ENCODE data around the gene PPP2R5E.

DNA sequence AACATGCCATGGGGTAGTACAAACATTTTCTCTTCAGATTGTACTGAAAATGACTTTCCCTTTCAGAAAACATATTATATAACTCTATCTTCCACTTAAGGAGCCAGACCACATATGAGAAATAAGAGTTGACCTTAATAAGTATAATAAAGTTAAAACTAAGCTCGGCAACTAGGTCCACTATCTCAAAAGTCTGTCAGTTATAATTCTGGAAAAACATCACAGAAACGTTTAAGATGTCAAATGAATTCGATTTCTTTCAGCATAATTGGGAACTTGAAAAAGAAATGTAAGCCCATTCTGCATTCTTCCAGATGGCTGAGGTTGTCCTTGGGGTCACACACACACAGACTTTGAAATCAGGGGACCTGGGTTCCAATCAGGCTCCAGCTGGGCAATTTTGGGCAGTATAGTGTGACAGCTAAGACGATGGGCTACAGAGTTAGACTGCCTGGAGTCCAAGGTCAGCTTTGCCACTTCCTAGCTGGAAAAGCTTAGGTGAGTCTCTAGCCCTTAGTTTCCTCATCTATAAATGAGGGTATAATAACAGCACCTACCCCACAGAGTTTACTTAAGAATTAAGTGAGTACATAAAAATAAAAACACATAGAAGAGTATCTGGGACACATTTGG, 75.6 kb downstream of the PPP2R5E start:
- TF ChIP-seq, protein P1, sequence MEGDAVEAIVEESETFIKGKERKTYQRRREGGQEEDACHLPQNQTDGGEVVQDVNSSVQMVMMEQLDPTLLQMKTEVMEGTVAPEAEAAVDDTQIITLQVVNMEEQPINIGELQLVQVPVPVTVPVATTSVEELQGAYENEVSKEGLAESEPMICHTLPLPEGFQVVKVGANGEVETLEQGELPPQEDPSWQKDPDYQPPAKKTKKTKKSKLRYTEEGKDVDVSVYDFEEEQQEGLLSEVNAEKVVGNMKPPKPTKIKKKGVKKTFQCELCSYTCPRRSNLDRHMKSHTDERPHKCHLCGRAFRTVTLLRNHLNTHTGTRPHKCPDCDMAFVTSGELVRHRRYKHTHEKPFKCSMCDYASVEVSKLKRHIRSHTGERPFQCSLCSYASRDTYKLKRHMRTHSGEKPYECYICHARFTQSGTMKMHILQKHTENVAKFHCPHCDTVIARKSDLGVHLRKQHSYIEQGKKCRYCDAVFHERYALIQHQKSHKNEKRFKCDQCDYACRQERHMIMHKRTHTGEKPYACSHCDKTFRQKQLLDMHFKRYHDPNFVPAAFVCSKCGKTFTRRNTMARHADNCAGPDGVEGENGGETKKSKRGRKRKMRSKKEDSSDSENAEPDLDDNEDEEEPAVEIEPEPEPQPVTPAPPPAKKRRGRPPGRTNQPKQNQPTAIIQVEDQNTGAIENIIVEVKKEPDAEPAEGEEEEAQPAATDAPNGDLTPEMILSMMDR (IDR thresholded peaks at IDR 0.05 in 2 of 3, conservative IDR thresholded peaks at IDR 0.05 in 1 of 3; ENCODE audit: borderline replicate concordance in 1 of 3, insufficient read depth in 1 of 3, low read depth in 2 of 3, low read length in 2 of 3): no peak
- no peak for TF ChIP-seq JUND (IDR thresholded peaks at IDR 0.05)
